Measurements from ENCODE around the gene KNDC1.

GRCh38 chr10:133230387-133231195, 70.6 kb downstream of the KNDC1 start:
- TF ChIP-seq CTCF (IDR thresholded peaks at IDR 0.05; ENCODE audit: low read depth, low read length) = no peak
- no peak for TF ChIP-seq EZH2phosphoT487 (IDR thresholded peaks at IDR 0.05; ENCODE audit: low read depth)
